ENCODE measurements around the gene PLTP.

- no peak for TF ChIP-seq CEBPB (IDR thresholded peaks at IDR 0.05; ENCODE audit: low read depth)
- TF ChIP-seq JUND (IDR thresholded peaks at IDR 0.05) = no peak
- TF ChIP-seq, protein P1, sequence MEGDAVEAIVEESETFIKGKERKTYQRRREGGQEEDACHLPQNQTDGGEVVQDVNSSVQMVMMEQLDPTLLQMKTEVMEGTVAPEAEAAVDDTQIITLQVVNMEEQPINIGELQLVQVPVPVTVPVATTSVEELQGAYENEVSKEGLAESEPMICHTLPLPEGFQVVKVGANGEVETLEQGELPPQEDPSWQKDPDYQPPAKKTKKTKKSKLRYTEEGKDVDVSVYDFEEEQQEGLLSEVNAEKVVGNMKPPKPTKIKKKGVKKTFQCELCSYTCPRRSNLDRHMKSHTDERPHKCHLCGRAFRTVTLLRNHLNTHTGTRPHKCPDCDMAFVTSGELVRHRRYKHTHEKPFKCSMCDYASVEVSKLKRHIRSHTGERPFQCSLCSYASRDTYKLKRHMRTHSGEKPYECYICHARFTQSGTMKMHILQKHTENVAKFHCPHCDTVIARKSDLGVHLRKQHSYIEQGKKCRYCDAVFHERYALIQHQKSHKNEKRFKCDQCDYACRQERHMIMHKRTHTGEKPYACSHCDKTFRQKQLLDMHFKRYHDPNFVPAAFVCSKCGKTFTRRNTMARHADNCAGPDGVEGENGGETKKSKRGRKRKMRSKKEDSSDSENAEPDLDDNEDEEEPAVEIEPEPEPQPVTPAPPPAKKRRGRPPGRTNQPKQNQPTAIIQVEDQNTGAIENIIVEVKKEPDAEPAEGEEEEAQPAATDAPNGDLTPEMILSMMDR (IDR thresholded peaks at IDR 0.05 in 2 of 3, conservative IDR thresholded peaks at IDR 0.05 in 1 of 3; ENCODE audit: borderline replicate concordance in 1 of 3, insufficient read depth in 1 of 3, low read depth in 2 of 3, low read length in 2 of 3) = no peak
- TF ChIP-seq, protein P2, sequence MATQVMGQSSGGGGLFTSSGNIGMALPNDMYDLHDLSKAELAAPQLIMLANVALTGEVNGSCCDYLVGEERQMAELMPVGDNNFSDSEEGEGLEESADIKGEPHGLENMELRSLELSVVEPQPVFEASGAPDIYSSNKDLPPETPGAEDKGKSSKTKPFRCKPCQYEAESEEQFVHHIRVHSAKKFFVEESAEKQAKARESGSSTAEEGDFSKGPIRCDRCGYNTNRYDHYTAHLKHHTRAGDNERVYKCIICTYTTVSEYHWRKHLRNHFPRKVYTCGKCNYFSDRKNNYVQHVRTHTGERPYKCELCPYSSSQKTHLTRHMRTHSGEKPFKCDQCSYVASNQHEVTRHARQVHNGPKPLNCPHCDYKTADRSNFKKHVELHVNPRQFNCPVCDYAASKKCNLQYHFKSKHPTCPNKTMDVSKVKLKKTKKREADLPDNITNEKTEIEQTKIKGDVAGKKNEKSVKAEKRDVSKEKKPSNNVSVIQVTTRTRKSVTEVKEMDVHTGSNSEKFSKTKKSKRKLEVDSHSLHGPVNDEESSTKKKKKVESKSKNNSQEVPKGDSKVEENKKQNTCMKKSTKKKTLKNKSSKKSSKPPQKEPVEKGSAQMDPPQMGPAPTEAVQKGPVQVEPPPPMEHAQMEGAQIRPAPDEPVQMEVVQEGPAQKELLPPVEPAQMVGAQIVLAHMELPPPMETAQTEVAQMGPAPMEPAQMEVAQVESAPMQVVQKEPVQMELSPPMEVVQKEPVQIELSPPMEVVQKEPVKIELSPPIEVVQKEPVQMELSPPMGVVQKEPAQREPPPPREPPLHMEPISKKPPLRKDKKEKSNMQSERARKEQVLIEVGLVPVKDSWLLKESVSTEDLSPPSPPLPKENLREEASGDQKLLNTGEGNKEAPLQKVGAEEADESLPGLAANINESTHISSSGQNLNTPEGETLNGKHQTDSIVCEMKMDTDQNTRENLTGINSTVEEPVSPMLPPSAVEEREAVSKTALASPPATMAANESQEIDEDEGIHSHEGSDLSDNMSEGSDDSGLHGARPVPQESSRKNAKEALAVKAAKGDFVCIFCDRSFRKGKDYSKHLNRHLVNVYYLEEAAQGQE (IDR thresholded peaks at IDR 0.05; ENCODE audit: low read depth) = no peak
- no peak for TF ChIP-seq POLR2A (IDR thresholded peaks at IDR 0.05; ENCODE audit: borderline replicate concordance, extremely low read depth, insufficient read depth, insufficient read length)
- TF ChIP-seq EZH2 (IDR thresholded peaks at IDR 0.05) = no peak
- no peak for TF ChIP-seq POLR2AphosphoS5 (IDR thresholded peaks at IDR 0.05; ENCODE audit: low read depth, low read length)
- no peak for TF ChIP-seq CBX3 (IDR thresholded peaks at IDR 0.05; ENCODE audit: low read depth)
- TF ChIP-seq MAX (IDR thresholded peaks at IDR 0.05) = no peak
Measured at GRCh38 chr20:45921337-45922189, 9.6 kb upstream of the PLTP start.

Measured in HCT116 (cell line).